Ramos (cell line): Measurements from ENCODE around the gene SPNS2.

ENCODE experiments used
- in situ Hi-C: fragments of 300-500 bp; cut with MboI; formaldehyde crosslinking; loops from one replicate; pipeline ENCODE4 v1.14.3; 2022; ENCODE audit warnings: low sequenced_read_pairs; ENCODE audit not compliant: unreplicated experiment

The SPNS2 gene

GRCh38 chr17:4583206-4583605 is 84.5 kb downstream of the SPNS2 start:
- in situ Hi-C loops, result loop anchor here (10.0 kb wide), 1 partner anchor 302 kb away; no protein-coding TSS in a partner anchor

DNA sequence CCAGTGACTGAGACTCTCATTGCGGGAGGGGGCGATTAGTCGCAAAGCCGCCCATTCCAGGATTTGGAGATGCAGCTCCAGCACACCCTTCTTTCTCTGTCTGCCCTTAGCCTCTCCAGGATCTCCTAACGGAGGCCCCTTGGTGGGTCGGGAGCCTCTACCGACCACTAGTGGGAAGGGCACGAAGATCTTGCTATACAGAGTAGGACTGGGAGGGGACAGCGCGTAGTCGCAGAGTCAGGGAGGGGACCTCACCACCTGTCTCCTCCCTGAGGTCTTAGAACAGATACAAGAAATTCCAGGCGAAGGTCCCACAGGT is 85.1 kb downstream of the SPNS2 start:
- in situ Hi-C loops, result loop anchor here (10.0 kb wide), 1 partner anchor 301 kb away; no protein-coding TSS in a partner anchor

DNA sequence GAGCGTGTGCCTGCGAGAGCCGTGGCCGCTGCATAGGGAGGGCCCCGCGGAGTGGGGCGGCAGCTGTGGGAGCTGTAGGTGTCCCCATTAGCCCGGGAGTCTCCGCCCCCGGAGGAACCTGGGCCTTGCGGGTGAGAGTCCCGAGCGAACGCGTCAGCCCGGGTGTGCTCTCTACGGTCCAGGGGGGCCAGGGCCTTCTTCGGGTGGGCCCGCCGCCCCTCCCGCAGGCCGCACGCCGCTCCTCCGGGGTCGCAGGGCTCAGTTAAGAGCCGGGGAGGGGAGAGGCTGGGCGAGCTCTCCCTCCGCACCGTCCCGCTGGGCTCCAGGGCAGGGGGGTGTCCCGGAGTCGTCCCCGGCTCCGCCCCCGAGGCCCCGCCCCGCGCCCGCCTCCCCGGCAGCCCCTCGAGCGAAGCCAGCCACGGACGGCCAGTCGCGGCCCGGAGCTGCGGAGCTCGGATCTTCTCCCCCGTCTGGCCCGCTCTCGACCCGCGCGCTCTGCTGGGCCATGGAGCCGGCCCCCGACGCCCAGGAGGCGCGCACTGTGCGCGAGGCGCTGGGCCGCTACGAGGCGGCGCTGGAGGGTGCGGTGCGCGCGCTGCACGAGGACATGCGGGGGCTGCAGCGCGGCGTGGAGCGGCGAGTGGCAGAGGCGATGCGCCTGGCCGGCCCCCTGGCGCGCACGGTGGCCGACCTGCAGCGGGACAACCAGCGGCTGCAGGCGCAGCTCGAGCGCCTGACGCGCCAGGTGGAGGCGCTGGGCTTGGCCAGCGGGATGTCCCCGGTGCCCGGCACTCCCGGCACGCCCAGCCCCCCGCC is 85.6 kb downstream of the SPNS2 start, which contains the start of gene SMTNL2:
Gene SMTNL2 (plus strand): TSS at position 429 of the 816 bp plus-strand sequence. CDS start 77 bp downstream, at position 506.
- in situ Hi-C loops, result loop anchor here (10.0 kb wide), 1 partner anchor 300 kb away; no protein-coding TSS in a partner anchor

DNA sequence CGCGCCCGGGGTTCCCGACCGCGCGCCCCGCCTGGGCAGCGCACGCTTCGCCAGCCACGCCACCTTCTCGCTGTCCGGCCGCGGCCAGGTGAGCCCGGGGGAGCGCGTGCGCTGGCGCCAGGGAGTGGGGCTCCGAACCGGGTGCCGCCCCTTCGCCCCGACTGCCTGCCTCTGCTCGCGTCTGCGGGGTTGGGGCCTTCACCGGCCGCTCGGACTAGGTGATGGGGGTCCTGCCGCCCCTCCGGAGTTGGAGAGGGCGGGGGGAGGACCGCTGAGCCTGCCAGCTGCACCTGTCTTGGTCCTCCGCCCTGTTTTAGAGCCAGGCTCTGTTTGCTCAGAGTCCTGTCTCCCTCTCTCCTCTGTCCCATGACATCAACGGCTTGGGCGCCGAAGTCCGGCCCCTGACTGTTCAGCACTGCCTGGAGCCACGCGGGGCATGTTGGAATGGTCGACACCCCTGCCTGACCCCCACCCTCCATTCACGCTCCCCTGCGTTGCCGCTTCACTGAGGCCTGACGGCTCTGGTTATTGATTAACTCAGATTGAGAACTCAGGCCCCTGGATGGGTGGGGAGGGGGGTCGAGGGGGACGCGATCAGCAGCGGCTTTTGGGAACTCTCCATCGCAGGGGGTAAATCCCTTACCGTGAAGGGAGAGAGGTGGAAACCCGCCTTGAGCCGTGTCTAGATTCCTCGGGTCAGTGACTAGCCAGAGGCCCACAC is 86.4 kb downstream of the SPNS2 start:
- in situ Hi-C loops, result loop anchor here (10.0 kb wide), 1 partner anchor 300 kb away; no protein-coding TSS in a partner anchor

GRCh38 chr17:4585638-4585994 is 86.9 kb downstream of the SPNS2 start:
- in situ Hi-C loops, result loop anchor here (10.0 kb wide), 1 partner anchor 299 kb away; no protein-coding TSS in a partner anchor

GRCh38 chr17:4586043-4586442 is 87.4 kb downstream of the SPNS2 start:
- in situ Hi-C loops, result loop anchor here (10.0 kb wide), 1 partner anchor 299 kb away; no protein-coding TSS in a partner anchor

- in situ Hi-C loops, result loop anchor here (10.0 kb wide), 1 partner anchor 298 kb away; no protein-coding TSS in a partner anchor
These were observed 88.5 kb downstream of the SPNS2 start for GRCh38 chr17:4587195-4587594.

DNA sequence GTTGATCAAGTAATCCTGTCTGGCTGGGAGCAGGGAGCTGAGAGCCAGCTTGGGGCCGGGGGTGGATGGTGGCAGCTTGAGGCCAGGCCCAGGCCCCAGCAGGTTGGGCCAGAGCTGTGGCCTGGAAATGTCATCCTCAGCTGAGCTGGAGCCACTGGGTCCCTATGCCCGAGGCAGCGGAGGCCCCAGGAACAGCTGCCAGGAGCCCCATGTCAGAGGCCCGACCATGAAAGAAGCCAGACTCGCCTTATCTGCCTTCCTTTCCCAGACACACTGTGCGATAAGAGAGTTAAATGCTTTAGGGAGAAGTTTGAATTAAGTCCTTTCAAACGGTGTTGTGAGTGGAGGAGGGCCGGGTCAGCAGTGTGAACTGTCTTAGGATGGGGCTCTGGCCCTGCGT is 89.1 kb downstream of the SPNS2 start:
- in situ Hi-C loops, result loop anchor here (10.0 kb wide), 1 partner anchor 297 kb away; no protein-coding TSS in a partner anchor

DNA sequence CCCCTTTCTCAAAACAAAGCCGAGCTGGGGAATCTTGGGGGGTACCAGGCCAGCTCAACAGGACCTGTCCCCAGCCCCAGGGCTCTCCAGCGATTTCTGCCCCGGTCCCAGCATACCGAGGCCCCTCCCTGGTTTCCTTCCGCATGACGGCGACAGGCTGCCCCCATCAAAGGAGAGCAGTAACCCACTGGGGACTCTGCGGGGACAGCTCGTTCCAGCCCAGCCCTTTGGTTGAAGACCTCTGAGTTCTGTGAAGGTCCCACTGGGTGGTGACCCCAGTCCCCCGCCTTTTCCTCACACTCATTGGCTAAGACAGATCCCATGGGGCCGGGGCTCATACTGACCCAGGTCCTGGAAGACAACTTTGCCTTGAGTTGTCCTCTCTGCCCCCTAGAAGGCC is 89.7 kb downstream of the SPNS2 start:
- in situ Hi-C loops, result loop anchor here (10.0 kb wide), 1 partner anchor 296 kb away; no protein-coding TSS in a partner anchor
